HEK293 (cell line): ENCODE data around the gene SMIM1.

ENCODE experiments used
- AEBP2 ChIP-seq: fragments of 450-650 bp; formaldehyde crosslinking; IDR thresholded peaks from 2 replicates; pipeline ENCODE4 v1.5.1; 2016; ENCODE audit warnings: missing biosample characterization, missing genetic modification characterization, borderline replicate concordance
- CTCF ChIP-seq: fragments of 450-650 bp; formaldehyde crosslinking; IDR thresholded peaks from 2 replicates; pipeline ENCODE4 v1.5.1; 2016; ENCODE audit warnings: missing biosample characterization, missing genetic modification characterization
- GLI2 ChIP-seq: fragments of 450-650 bp; formaldehyde crosslinking; IDR thresholded peaks from 2 replicates; pipeline ENCODE4; 2017; ENCODE audit warnings: missing biosample characterization, missing genetic modification characterization, low read depth, borderline replicate concordance
- YY1 ChIP-seq: fragments of 450-650 bp; formaldehyde crosslinking; IDR thresholded peaks from 2 replicates; pipeline ENCODE4 v1.5.1; 2018; ENCODE audit warnings: missing biosample characterization, missing genetic modification characterization
- ZNF121 ChIP-seq: fragments of 450-650 bp; formaldehyde crosslinking; IDR thresholded peaks from 2 replicates; pipeline ENCODE4 v1.5.1; 2016; ENCODE audit warnings: missing biosample characterization, missing genetic modification characterization
- ZNF18 ChIP-seq: fragments of 450-650 bp; formaldehyde crosslinking; IDR thresholded peaks from 2 replicates; pipeline ENCODE4 v1.5.1; 2016; ENCODE audit warnings: missing biosample characterization, missing genetic modification characterization
- ZNF221 ChIP-seq: fragments of 450-650 bp; formaldehyde crosslinking; IDR thresholded peaks from 2 replicates; pipeline ENCODE4 v1.5.1; 2017; ENCODE audit warnings: missing biosample characterization, missing genetic modification characterization, borderline replicate concordance
- ZNF274 ChIP-seq, 2 experiments: fragments of 200-500 bp in 1 of 2; fragments of 450-650 bp in 1 of 2; sonication (Bioruptor generic) in 1 of 2; formaldehyde crosslinking in 1 of 2; IDR thresholded peaks; 2 replicates each; pipeline versions ENCODE4 v1.5.1 to v1.6.1; 2014 to 2016; ENCODE audit warnings: borderline replicate concordance in 1 of 2, inconsistent platforms in 1 of 2, low read length in 1 of 2, missing biosample characterization in 1 of 2, missing genetic modification characterization in 1 of 2
- ZNF391 ChIP-seq: fragments of 450-650 bp; formaldehyde crosslinking; IDR thresholded peaks from 2 replicates; pipeline ENCODE4 v1.5.1; 2016; ENCODE audit warnings: low read depth, missing biosample characterization, missing genetic modification characterization, borderline replicate concordance
- ZNF513 ChIP-seq: fragments of 450-650 bp; IDR thresholded peaks from 2 replicates; pipeline ENCODE4 v1.5.1; 2018; ENCODE audit warnings: missing biosample characterization, missing genetic modification characterization
- ZNF645 ChIP-seq: fragments of 450-650 bp; formaldehyde crosslinking; IDR thresholded peaks from 2 replicates; pipeline ENCODE4; 2016; ENCODE audit warnings: missing biosample characterization, missing genetic modification characterization
- ZNF707 ChIP-seq: fragments of 450-650 bp; formaldehyde crosslinking; IDR thresholded peaks from 2 replicates; pipeline ENCODE4 v1.5.1; 2016; ENCODE audit warnings: missing biosample characterization, missing genetic modification characterization

- TF ChIP-seq CTCF (tag by site-specific recombination) (no peak), YY1 (tag by site-specific recombination) (no peak), ZNF274 (IDR thresholded peaks at IDR 0.05; ENCODE audit: low read length) (no peak), ZNF274 (tag by site-specific recombination; IDR thresholded peaks at IDR 0.05; ENCODE audit: borderline replicate concordance) (no peak), ZNF645 (tag by site-specific recombination) (no peak), ZNF221 (tag by site-specific recombination) (no peak), ZNF707 (no peak), GLI2 (no peak), ZNF18 (no peak), ZNF513 (tag by site-specific recombination) (no peak), AEBP2 (tag by site-specific recombination) (no peak), ZNF391 (no peak), ZNF121 (tag by site-specific recombination) (no peak)
Observed at GRCh38 chr1:3777078-3777547, 4.6 kb downstream of the SMIM1 start.
